ENCODE data around the gene ATP23.

Gene ATP23

DNA sequence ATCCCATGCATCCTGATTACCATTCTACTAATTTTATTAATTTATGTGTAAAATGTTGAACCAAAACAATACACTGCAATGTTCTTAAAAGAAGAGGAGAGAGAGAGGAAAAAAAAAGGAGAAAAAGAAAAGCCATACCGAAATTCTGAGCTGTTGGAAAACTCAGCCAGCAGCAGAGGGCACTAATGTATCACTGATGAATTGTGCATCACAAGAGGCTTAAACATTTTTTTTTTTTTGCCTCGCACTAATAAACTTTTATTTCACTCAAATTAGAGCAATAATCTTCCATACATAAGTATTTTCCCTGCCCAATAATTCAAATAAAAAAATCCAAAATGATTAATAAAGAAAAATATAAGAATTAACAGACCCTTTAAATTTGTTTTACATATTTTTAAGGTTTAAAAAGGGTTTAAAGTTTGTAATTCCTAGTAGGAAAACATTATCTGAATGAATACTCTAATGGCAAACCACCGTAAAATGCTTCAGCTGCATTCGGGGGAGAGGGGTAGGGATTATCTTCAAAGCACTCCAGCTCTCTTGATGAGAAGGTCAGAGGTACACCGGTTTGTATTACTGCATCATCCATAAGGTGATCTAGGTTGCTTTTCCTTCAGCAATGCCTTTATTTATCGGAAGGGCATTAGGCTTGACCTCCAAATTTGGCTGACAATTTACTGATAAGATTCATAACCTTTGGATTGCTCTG lies 41.9 kb downstream of the ATP23 start:
- DNase-seq (ENCODE audit: low read depth): peak; percentile 32
- TF ChIP-seq, protein P1, sequence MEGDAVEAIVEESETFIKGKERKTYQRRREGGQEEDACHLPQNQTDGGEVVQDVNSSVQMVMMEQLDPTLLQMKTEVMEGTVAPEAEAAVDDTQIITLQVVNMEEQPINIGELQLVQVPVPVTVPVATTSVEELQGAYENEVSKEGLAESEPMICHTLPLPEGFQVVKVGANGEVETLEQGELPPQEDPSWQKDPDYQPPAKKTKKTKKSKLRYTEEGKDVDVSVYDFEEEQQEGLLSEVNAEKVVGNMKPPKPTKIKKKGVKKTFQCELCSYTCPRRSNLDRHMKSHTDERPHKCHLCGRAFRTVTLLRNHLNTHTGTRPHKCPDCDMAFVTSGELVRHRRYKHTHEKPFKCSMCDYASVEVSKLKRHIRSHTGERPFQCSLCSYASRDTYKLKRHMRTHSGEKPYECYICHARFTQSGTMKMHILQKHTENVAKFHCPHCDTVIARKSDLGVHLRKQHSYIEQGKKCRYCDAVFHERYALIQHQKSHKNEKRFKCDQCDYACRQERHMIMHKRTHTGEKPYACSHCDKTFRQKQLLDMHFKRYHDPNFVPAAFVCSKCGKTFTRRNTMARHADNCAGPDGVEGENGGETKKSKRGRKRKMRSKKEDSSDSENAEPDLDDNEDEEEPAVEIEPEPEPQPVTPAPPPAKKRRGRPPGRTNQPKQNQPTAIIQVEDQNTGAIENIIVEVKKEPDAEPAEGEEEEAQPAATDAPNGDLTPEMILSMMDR (IDR thresholded peaks at IDR 0.05; ENCODE audit: insufficient read depth, low read depth, low read length, missing control alignments): peak; percentile 32
- no peak overlapping the region for H3K4me3 ChIP-seq (ENCODE audit: low read depth, low read length)

DNA sequence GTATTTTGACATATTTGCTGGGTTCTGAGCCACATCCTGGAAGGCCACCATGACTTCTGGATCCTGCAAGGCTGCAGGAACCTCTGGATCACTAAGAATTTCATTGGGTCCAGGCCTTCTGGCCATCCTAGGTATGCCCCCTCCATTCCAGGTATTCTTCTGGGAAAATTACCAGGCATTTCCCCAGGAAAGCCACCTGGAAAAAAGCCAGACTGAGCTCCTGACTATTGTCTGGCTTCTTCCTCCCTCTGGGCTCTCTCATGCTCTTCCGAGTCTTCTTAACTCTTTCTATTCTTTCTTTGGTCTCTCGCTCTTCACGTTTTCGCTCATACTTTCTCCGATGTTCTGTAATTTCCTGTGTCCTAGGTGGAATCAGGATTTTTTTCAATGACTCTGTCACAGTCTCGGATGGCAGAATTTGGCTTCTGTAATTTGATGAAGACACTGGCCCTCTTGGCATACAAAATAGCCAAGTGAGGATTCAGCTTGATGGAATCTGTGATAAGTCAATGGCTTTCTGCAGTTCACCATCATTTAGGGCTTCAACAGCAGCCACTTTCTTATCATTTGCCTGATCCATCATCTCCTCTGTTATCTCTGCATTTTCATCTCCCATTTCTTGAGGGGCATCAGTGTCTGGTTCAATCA lies 42.6 kb downstream of the ATP23 start:
- H3K4me3 ChIP-seq (ENCODE audit: low read depth, low read length): no peak overlapping the region
- DNase-seq (ENCODE audit: low read depth): no peak
- TF ChIP-seq, protein P1 (IDR thresholded peaks at IDR 0.05; ENCODE audit: insufficient read depth, low read depth, low read length, missing control alignments): no peak

DNA sequence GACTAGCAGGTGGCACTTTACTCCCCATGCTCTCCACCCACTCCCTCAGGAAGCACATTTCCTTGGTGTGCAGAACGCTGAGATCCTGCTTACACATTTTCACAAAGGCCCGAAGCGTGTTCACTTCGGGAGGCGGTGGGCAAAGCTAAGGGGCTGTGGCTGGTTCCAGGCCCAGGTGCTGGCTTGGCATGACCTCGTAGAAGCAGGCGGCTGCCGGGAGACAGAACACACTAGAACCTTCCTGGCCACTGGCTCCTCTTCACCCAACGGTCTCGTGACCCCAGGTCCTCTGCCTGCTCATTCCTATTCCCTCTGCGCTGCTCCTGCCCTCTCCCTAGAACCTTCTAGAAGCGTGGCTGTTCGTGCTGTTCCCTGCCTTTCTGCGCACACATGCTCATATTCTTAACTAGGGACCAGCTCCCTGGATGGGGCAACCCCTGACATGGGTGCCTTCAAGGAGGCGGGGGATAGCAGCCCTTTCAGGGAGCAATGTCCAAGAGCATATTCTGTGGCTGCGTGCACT lies 43.3 kb downstream of the ATP23 start:
- TF ChIP-seq, protein P1 (IDR thresholded peaks at IDR 0.05; ENCODE audit: insufficient read depth, low read depth, low read length, missing control alignments): no peak
- H3K4me3 ChIP-seq (ENCODE audit: low read depth, low read length): no peak overlapping the region
- no peak for DNase-seq (ENCODE audit: low read depth)

DNA sequence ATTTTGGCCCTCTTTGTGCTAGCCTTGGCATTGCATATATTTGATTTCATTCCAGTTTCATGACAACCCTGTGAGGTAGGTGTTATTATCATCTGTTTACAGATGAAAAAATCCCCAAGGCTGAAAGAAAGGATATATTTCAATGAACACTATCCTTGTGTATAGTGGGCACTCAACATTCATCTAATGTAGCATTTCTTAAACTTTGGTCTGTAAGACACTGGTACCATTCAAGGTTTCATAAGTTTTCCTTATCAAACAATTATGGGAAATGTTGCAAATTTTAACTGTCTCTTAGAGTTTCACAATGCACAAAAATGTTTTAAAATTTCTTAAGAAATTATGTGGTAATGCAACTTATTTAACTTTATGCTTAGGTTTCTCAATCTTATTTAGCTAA lies 44.3 kb downstream of the ATP23 start:
- no peak for DNase-seq (ENCODE audit: low read depth)
- TF ChIP-seq, protein P1 (IDR thresholded peaks at IDR 0.05; ENCODE audit: insufficient read depth, low read depth, low read length, missing control alignments): no peak
- H3K4me3 ChIP-seq (ENCODE audit: low read depth, low read length): no peak overlapping the region

DNA sequence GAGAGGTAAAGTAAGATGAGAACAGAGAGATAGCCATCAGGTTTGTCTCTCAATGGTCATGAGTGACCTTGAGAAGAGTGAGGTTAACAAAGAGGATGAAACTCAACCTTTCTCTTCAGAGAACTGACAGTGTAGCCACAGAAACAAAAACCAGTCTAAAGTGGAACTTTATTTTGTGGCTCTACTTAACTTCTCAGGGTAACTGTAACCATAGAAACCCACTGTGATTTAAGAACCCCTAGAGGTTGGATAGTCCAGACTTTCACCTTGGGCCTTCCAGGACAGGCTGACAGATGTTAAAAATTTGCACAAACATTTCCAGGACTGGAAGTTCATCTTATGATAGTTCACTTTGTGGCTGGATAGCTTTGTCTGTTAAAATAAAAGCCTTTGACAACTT lies 48.5 kb downstream of the ATP23 start:
- TF ChIP-seq, protein P1 (IDR thresholded peaks at IDR 0.05; ENCODE audit: insufficient read depth, low read depth, low read length, missing control alignments): no peak
- no peak overlapping the region for H3K4me3 ChIP-seq (ENCODE audit: low read depth, low read length)
- no peak for DNase-seq (ENCODE audit: low read depth)

DNA sequence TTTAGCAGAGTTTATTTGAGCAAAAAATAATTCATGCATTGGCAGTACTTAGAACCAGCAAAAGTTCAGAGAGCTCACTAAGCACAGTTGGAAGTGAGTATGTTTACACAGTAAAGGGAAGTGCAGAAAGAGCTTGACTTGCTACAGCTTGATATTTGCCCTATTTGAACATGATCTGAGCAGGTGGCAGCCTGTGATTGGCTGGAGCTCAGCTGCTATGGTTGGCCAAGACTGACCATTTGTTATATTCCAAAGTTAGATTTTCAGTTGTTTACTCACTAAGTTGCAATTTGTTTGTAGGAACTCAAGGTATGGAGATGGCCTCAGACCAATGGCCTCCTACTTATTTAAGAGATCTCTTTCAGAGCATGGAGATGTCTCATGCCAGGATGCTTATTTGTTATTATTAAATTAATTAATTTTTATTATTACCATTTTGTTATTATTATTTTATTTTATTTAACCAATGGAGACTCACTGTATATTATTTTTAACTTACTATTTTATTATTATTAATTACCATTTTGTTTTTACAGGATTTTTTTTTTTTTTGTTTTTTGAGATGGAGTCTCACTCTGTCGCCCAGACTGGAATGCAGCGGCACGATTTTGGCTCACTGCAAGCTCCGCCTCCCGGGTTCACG lies 49.0 kb downstream of the ATP23 start:
- no peak for DNase-seq (ENCODE audit: low read depth)
- H3K4me3 ChIP-seq (ENCODE audit: low read depth, low read length): no peak overlapping the region
- TF ChIP-seq, protein P1 (IDR thresholded peaks at IDR 0.05; ENCODE audit: insufficient read depth, low read depth, low read length, missing control alignments): no peak
